Stomach (tissue), 9 donors: ENCODE results near the gene ERC1. TPM values are rescaled to one million over a fixed set of nuclear protein-coding genes. Genes with fewer than 3 reads are reported as not detected.

Source experiments
- DNase-seq, 2 donors: peaks; one replicate each; pipeline versions ENCODE4 v3.0.0 to v3.0.0-alpha.2; 2013 to 2019
- H3K27ac ChIP-seq, 5 donors: fragments of 200-600 bp in 4 of 5; sonication (generic) in 4 of 5; one replicate each; pipeline ENCODE4 v1.5.1; 2013 to 2019; ENCODE audit warnings: mild to moderate bottlenecking in 1 of 5, moderate library complexity in 1 of 5
- H3K27me3 ChIP-seq, 3 donors: fragments of 200-600 bp; sonication (generic); one replicate each; pipeline ENCODE4 v1.5.1; 2017 to 2019; ENCODE audit warnings: mixed run types in 1 of 3
- H3K36me3 ChIP-seq, 4 donors: fragments of 200-600 bp; sonication (generic); 1 replicate in 3 of 4; 2 replicates in 1 of 4; pipeline ENCODE4 v1.5.1; 2016 to 2019
- H3K4me1 ChIP-seq, 4 donors: fragments of 200-600 bp; sonication (generic); one replicate each; pipeline ENCODE4 v1.5.1; 2016 to 2019
- H3K4me3 ChIP-seq, 4 donors: fragments of 200-600 bp; sonication (generic) in 3 of 4; one replicate each; pipeline ENCODE4 v1.5.1; 2016 to 2019; ENCODE audit warnings: mild to moderate bottlenecking in 1 of 4
- H3K9me3 ChIP-seq, 4 donors: fragments of 200-600 bp; sonication (generic); one replicate each; pipeline ENCODE4 v1.5.1; 2016 to 2019
- EP300 ChIP-seq: sonication (generic); formaldehyde crosslinking; IDR thresholded peaks from one replicate; pipeline ENCODE4 v1.6.1; 2017; ENCODE audit warnings: antibody characterized with exemption
- POLR2A ChIP-seq, 4 donors: fragments of 450-650 bp; IDR thresholded peaks; one replicate each; pipeline ENCODE4 v1.6.1; 2016; ENCODE audit warnings: antibody characterized with exemption in 4 of 4, control low read depth in 2 of 4, mild to moderate bottlenecking in 1 of 4, moderate library complexity in 1 of 4
- POLR2AphosphoS5 ChIP-seq, 3 donors: sonication (generic); formaldehyde crosslinking; IDR thresholded peaks; one replicate each; pipeline ENCODE4 v1.6.1; 2016; ENCODE audit warnings: antibody characterized with exemption in 3 of 3
- WGBS, 5 donors: extraction: QIAGEN DNeasy Blood & Tissue Kit in 3 of 5; methylation state at CpG; one replicate each; pipeline versions ENCODE4 v1.1.5 to v1.1.7; 2013 to 2018; 5-methylcytosine and 5-hydroxymethylcytosine counted together
- intact Hi-C: fragments of 100-400 bp; cut with DNase I; formaldehyde crosslinking; loops from one replicate; pipeline ENCODE4 v1.15.1; 2023; ENCODE audit warnings: low total_unique reads
- polyA plus RNA-seq, 3 donors: library from polyadenylated mRNA; stranded (reverse); fragments of 200-250 nt; gene quantifications; one replicate each; pipeline ENCODE4 v1.2.3, GENCODE V29; 2013
- total RNA-seq, 5 donors: library from RNA; depleted of rRNA; stranded (reverse); fragments of >200 nt; gene quantifications; one replicate each; pipeline versions ENCODE4 v1.1.0 to v1.2.3, GENCODE V29; 2014 to 2016
- TF ChIP-seq, protein P1 (sequence below), 7 experiments: fragments of 450-650 bp in 4 of 7; fragments of 200-600 bp in 3 of 7; sonication (generic) in 3 of 7; IDR thresholded peaks; one replicate each; pipeline ENCODE4 v1.5.1; 2016 to 2019; ENCODE audit warnings: antibody characterized with exemption in 7 of 7, control low read depth in 2 of 7, mild to moderate bottlenecking in 1 of 7
- donor health status: healthy with polysubstance abuse.
- donor health status: Bipolar disorder and iron deficiency.
- donor health status: healthy.

The ERC1 gene
- total and polyA plus RNA-seq, 8 donors = 3.8 to 69.4 (median 51.6) TPM

- WGBS, 5 donors = 89 to 97% (median 96%) methylated on average over 3 of the region's 3 CpGs
- H3K36me3 ChIP-seq = no peaks in the 10 kb centered on the region
- no peak for DNase-seq
- no peaks in the 10 kb centered on the region for H3K27me3 ChIP-seq
- intact Hi-C loops = no loop called here
- H3K9me3 ChIP-seq = no peaks in the 10 kb centered on the region
- no peak overlapping the region for H3K27ac ChIP-seq
- H3K4me1 ChIP-seq = peaks cover 8 to 21% (median 16%) of the 10 kb centered on the region in 4 donors
- H3K4me3 ChIP-seq = no peak overlapping the region
- TF ChIP-seq, protein P1, sequence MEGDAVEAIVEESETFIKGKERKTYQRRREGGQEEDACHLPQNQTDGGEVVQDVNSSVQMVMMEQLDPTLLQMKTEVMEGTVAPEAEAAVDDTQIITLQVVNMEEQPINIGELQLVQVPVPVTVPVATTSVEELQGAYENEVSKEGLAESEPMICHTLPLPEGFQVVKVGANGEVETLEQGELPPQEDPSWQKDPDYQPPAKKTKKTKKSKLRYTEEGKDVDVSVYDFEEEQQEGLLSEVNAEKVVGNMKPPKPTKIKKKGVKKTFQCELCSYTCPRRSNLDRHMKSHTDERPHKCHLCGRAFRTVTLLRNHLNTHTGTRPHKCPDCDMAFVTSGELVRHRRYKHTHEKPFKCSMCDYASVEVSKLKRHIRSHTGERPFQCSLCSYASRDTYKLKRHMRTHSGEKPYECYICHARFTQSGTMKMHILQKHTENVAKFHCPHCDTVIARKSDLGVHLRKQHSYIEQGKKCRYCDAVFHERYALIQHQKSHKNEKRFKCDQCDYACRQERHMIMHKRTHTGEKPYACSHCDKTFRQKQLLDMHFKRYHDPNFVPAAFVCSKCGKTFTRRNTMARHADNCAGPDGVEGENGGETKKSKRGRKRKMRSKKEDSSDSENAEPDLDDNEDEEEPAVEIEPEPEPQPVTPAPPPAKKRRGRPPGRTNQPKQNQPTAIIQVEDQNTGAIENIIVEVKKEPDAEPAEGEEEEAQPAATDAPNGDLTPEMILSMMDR (IDR thresholded peaks at IDR 0.05) = no peak
- no peak for TF ChIP-seq EP300
- no peak for TF ChIP-seq POLR2A (IDR thresholded peaks at IDR 0.05)
- TF ChIP-seq POLR2AphosphoS5 (IDR thresholded peaks at IDR 0.05) = no peak
Observed at GRCh38 chr12:1322821-1323220, 331.8 kb downstream of the ERC1 start.

DNA sequence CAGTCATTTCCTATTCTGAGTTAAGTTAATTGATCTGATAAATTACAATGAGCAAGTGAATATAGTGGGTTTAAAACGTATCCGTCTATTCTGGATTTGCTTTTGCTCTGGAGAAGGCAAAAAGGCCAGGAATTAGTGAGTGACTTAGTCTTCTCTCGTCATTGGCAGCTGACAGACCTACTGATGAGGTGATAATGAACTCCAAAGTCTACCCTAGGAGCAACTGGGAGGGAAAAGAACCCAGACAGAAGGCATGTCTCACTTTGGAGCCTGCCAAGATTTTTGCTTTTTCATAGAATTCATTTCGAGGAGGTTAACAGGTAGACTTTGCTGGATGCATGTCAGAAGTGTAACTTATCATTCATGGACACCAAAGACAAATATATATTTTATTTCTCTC is 333.1 kb downstream of the ERC1 start:
- WGBS, 5 donors = 80 to 93% (median 86%) methylated on average over 4 of the region's 4 CpGs
- intact Hi-C loops = no loop called here
- no peak for TF ChIP-seq EP300
- TF ChIP-seq, protein P1 (IDR thresholded peaks at IDR 0.05) = no peak
- TF ChIP-seq POLR2A (IDR thresholded peaks at IDR 0.05) = no peak
- no peak for TF ChIP-seq POLR2AphosphoS5 (IDR thresholded peaks at IDR 0.05)

GRCh38 chr12:1324910-1325309 is 333.9 kb downstream of the ERC1 start:
- Histone ChIP-seq H3K4me1 (peaks cover 0 to 5% (median 2%) of the 10 kb centered on the region in 4 donors), H3K9me3 (no peaks in the 10 kb centered on the region), H3K4me3 (no peak overlapping the region), H3K36me3 (no peaks in the 10 kb centered on the region), H3K27ac (no peak overlapping the region), H3K27me3 (no peaks in the 10 kb centered on the region)
- WGBS, 5 donors = 71 to 88% (median 83%) methylated on average over 5 of the region's 5 CpGs
- DNase-seq = no peak
- TF ChIP-seq POLR2AphosphoS5 (IDR thresholded peaks at IDR 0.05) (no peak), POLR2A (IDR thresholded peaks at IDR 0.05) (no peak), EP300 (no peak)
- TF ChIP-seq, protein P1 (IDR thresholded peaks at IDR 0.05) = no peak
- intact Hi-C loops = no loop called here

More for the DNA sequence above, 333.1 kb downstream of the ERC1 start:
- Histone ChIP-seq H3K4me3 (no peak overlapping the region), H3K36me3 (no peaks in the 10 kb centered on the region), H3K9me3 (no peaks in the 10 kb centered on the region), H3K4me1 (peaks cover 0 to 8% (median 6%) of the 10 kb centered on the region in 4 donors), H3K27ac (no peak overlapping the region), H3K27me3 (no peaks in the 10 kb centered on the region)
- no peak for DNase-seq

DNA sequence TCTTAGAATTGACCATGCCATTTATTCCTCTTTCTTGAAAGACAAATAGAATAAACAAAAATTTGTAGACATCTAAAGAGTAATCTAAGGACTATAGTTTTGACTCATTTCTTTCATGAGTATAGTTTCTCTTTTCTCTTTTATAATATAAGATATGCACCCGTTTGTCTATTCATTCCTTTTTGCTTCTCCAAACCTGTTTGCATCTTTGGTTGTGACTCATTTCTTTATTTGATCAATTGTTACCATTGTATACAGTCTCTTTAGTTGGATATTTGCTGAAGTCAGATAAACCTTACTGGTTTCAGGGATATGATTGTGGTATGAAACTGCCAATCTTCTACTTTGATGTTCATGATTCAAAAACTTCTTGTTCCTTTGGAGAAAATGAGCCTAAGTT is 334.6 kb downstream of the ERC1 start:
- 11 to 70% (median 44%) methylated on average over 1 of the region's 1 CpG for WGBS, 5 donors
- intact Hi-C loops = no loop called here
- H3K27ac ChIP-seq = no peak overlapping the region
- no peak overlapping the region for H3K4me3 ChIP-seq
- H3K4me1 ChIP-seq = peaks cover 0 to 5% (median 2%) of the 10 kb centered on the region in 4 donors
- DNase-seq = no peak
- TF ChIP-seq, protein P1 (IDR thresholded peaks at IDR 0.05) = no peak
- no peak for TF ChIP-seq EP300
- TF ChIP-seq POLR2AphosphoS5 (IDR thresholded peaks at IDR 0.05) = no peak
- no peak for TF ChIP-seq POLR2A (IDR thresholded peaks at IDR 0.05)
- no peaks in the 10 kb centered on the region for H3K36me3 ChIP-seq
- no peaks in the 10 kb centered on the region for H3K27me3 ChIP-seq
- no peaks in the 10 kb centered on the region for H3K9me3 ChIP-seq
